ENCODE results near the gene LCN12. TPM values are rescaled to one million over a fixed set of nuclear protein-coding genes. Genes with fewer than 3 reads are reported as not detected.

Gene LCN12
- total RNA-seq, 6 experiments from 2014 or later, result 0.14 to 0.31 TPM; not detected in 4

GRCh38 chr9:136978073-136978864, 26.2 kb downstream of the LCN12 start:
- Mint-ChIP-seq H3K27ac (no peak overlapping the region), H3K4me3 (no peak overlapping the region)
- DNase-seq, result no peak

GRCh38 chr9:136978865-136979544, 26.9 kb downstream of the LCN12 start:
- Mint-ChIP-seq H3K27ac (no peak overlapping the region), H3K27me3 (ENCODE audit: insufficient read depth) (peaks cover 7% of the 10 kb centered on the region)
- TF ChIP-seq CTCF (IDR thresholded peaks at IDR 0.05), result no peak

More at GRCh38 chr9:136978073-136978864, 26.2 kb downstream of the LCN12 start:
- Mint-ChIP-seq H3K36me3 (ENCODE audit: low read depth) (no peaks in the 10 kb centered on the region), H3K9me3 (no peaks in the 10 kb centered on the region), H3K4me1 (ENCODE audit: low read depth) (peaks cover 5% of the 10 kb centered on the region; the same call in 1 of the 2 replicates), H3K27me3 (ENCODE audit: insufficient read depth) (peaks cover 5% of the 10 kb centered on the region)
- TF ChIP-seq CTCF (IDR thresholded peaks at IDR 0.05), result no peak

GRCh38 chr9:136979769-136980587, 27.9 kb downstream of the LCN12 start:
- H3K36me3 Mint-ChIP-seq (ENCODE audit: low read depth), result no peaks in the 10 kb centered on the region
- peaks cover 7% of the 10 kb centered on the region for H3K27me3 Mint-ChIP-seq (ENCODE audit: insufficient read depth)
- TF ChIP-seq CTCF (IDR thresholded peaks at IDR 0.05), result no peak
- no peak for DNase-seq
- no peak overlapping the region for H3K27ac Mint-ChIP-seq
- no peaks in the 10 kb centered on the region for H3K9me3 Mint-ChIP-seq
- H3K4me1 Mint-ChIP-seq (ENCODE audit: low read depth), result peaks cover 5% of the 10 kb centered on the region; the same call in 1 of the 2 replicates
- no peak overlapping the region for H3K4me3 Mint-ChIP-seq

More at GRCh38 chr9:136978865-136979544, 26.9 kb downstream of the LCN12 start:
- peaks cover 5% of the 10 kb centered on the region; the same call in 1 of the 2 replicates for H3K4me1 Mint-ChIP-seq (ENCODE audit: low read depth)
- no peaks in the 10 kb centered on the region for H3K36me3 Mint-ChIP-seq (ENCODE audit: low read depth)
- H3K4me3 Mint-ChIP-seq, result no peak overlapping the region
- no peak for DNase-seq
- H3K9me3 Mint-ChIP-seq, result no peaks in the 10 kb centered on the region

- Mint-ChIP-seq H3K27ac (no peak overlapping the region), H3K27me3 (ENCODE audit: insufficient read depth) (peaks cover 7% of the 10 kb centered on the region), H3K36me3 (ENCODE audit: low read depth) (no peaks in the 10 kb centered on the region), H3K9me3 (no peaks in the 10 kb centered on the region), H3K4me3 (no peak overlapping the region), H3K4me1 (ENCODE audit: low read depth) (peaks cover 5% of the 10 kb centered on the region; the same call in 1 of the 2 replicates)
- DNase-seq, result no peak
- no peak for TF ChIP-seq CTCF (IDR thresholded peaks at IDR 0.05)
These were observed 28.8 kb downstream of the LCN12 start for GRCh38 chr9:136980669-136981478.
